NCI-H2227 treated with DMSO at 0.1 percent for 48 hours (cell line): Measurements from ENCODE around the gene GABRG3.

Source experiments
- DNase-seq: peaks from one replicate; lab custom pipeline; 2025; lab: John Stamatoyannopoulos, UW

Gene GABRG3

DNA sequence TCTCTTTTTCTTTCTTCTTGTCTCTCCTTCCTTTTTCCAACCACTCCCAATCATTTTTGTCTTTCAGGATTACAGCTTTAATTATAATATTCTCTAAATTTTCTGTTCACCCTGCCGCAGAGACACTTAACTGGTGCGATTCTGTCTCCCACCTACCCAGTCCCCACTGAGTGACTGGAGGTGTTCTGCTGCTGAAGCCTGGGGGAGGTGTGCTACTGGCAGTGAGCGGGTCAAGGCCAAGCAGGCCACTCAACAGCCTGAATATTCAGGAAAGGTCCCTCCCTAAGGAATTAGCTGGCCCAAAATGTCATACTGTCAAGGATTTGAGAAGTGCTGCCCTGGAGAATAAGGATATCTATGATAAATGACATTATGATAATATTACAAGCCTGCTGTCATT lies 126.5 kb downstream of the GABRG3 start:
- DNase-seq, result no peak

DNA sequence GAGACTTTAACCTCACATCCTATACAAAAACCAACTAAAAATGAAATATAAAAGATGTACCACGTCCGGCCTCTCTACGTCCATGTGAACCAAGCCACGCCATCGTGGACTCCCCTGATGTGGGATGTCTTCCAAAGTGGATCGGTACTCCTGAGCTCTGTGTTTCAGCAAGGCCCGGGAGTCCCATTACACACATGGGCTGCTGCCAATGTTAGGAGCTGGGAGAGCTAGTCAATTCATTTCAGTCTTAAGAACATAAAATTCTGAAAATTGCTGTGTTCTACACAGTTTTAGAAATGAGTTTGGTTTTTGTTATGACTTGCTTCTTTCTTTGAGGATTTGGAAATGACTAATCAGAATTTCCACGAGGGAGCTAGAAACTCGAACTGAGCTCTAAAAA lies 131.0 kb downstream of the GABRG3 start:
- no peak for DNase-seq

DNA sequence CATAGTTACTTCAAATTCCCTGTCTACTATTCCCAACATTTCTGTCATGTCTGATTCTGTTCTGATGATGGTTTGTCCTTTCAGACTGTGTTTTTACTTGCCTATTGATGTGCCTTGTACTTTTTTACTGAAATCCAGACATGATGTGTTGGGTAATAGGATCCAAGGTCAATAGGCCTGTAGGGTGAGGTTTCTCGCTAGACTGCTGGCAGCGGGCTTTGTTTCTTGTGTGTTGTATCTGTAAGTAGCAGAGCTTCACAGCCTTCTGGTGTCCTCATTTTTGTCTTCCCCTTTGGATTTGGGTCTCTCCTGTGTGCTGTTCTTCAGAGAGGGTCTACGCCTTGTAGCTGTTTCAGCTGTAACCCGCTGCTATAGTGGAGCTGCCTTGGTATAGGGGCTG lies 140.3 kb downstream of the GABRG3 start:
- DNase-seq, result no peak

DNA sequence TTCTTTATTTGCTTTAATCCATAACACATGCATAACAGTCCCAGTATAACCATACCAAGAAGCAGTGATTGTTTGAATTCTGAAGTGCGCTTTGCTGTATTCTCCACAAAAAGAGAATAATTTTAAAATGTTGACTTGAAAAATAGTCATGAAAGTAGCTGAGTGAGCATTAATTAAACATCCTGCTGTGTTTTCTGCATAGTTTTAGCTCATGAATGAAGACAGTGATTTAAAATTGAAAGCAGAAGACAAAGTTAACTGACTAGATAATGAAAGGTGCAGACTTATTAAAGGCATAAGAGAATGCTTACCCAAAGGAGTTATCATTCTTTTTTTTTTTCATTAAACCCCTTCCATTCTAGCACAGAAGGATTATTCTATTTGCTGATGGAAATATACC lies 143.5 kb downstream of the GABRG3 start:
- DNase-seq, result no peak

DNA sequence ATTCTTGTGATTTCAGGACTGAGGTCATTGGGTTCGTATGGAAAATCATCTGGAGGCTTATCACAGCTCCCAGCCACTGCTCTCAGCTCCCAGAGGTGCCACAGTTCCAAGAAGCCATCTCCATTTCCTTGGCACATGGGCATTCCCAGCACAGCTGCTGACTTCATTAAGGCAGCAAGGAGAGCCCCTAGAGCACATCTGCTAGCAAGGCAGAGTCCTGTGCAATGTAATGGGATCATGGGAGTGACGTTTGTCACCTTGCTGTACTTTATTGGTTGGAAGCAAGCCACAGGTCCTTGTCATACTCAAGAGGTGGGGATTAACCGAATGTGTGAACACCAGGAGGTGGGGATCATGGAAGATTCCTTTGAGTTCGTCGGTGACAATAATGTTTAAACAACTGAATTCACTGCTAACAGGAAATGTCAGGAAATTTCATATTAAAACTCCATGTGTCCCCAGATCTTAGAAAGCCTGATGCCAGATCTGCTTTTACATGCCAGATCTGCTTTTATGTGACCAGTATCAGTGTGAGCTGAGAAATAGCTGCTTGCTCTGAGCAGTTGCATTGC lies 148.8 kb downstream of the GABRG3 start:
- DNase-seq, result no peak

DNA sequence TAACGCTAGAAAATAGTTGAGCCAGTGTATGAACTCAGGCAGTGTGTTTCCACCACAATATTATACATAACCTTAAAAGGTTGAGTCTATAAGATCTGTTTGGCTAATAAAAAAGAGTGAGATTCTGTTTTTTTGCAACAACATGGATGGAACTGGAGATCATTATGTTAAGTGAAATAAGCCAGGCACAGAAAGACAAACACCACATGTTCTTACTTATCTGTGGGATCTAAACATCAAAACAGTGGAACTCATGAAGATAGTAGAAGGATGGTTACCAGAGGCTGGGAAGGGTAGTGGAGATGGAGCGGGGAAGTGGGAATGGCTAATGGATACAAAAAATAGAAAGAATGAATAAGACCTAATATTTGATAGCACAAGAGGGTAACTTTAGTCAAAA lies 150.7 kb downstream of the GABRG3 start:
- DNase-seq, result no peak

- DNase-seq, result no peak
Observed at GRCh38 chr15:27123291-27123690, 152.3 kb downstream of the GABRG3 start.

GRCh38 chr15:27123808-27124207 lies 152.8 kb downstream of the GABRG3 start:
- no peak for DNase-seq

GRCh38 chr15:27124287-27124871 lies 153.4 kb downstream of the GABRG3 start:
- no peak for DNase-seq

DNA sequence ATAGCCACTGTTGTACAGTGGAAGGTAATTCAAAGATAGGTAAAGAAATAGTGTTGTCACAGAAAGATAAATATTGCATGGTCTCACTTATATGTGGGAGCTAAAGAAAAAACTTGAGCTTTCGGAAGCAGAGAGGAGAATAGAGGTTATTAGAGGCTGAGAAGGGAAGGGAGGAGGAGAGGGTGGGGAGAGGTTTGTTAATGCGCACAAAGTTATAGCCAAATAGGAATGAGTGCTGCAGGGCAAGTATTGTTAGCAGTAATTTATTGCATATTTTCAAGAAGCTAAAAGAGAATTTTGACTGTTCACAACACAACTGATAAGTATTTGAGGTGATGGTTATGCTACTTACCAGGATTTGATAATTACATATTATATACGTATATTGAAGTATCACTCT lies 154.2 kb downstream of the GABRG3 start:
- DNase-seq, result no peak

DNA sequence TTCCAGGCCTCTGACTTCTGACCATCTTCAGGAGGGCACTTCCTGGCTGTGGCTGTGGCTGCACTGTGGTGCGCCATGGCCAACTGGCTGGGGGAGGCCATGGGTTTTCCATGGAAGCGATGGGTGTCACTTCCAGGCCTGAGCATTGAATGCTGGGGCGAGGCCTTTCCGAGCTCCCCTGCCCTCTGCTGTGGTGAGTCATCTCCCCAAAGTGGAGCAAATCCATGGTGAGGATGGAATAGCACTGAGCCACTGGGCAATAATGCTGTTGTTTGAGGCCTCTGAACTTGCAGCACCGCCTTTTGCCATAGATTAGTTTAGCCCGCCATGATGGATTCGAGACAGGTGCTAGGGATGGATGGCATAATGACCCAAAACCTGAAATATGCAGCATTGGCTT lies 155.5 kb downstream of the GABRG3 start:
- DNase-seq, result no peak

GRCh38 chr15:27127815-27128570 lies 157.0 kb downstream of the GABRG3 start:
- DNase-seq, result no peak

DNA sequence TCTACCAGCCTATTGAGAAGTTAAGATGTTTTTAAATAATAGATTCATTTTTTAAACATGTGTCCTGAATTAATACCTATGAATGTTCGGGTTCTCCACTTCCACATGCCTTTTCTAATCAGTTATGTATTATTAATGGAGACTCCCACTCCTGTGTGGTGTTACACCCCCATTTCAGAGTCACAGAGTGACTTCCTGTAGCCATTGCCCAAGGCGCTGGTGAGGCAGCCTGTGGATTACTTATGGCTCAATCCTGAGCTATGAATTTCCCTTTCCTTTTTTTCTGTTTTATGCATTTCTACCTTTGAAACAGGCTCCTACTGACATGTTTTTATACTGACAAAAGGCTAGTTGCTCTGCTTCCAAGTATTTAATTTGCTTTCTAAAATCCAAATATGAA lies 162.3 kb downstream of the GABRG3 start:
- DNase-seq, result no peak

DNA sequence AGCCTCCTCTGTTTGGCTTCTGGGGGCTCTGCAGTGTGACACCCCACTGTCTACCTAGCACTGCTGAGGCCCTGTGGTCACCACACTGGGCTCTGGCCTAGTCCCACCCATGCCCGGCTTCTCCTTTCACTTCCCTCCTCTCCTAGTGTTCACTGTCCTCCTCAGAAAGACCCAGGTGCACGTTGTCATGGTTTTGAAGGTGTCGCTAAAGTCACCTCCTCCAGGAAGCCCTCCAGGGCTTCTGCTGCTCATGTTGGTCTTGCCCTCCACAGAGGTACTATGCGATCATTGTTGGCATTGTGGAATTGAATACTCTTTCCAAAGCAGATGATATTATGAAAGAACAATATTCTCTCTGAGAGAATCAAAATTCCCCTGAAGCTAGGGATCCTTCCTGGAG lies 163.5 kb downstream of the GABRG3 start:
- no peak for DNase-seq

- no peak for DNase-seq
Observed at GRCh38 chr15:27135151-27135550, 164.2 kb downstream of the GABRG3 start.

GRCh38 chr15:27137127-27137526 lies 166.1 kb downstream of the GABRG3 start:
- DNase-seq, result no peak

- no peak for DNase-seq
Observed at GRCh38 chr15:27165590-27165989, 194.6 kb downstream of the GABRG3 start.

DNA sequence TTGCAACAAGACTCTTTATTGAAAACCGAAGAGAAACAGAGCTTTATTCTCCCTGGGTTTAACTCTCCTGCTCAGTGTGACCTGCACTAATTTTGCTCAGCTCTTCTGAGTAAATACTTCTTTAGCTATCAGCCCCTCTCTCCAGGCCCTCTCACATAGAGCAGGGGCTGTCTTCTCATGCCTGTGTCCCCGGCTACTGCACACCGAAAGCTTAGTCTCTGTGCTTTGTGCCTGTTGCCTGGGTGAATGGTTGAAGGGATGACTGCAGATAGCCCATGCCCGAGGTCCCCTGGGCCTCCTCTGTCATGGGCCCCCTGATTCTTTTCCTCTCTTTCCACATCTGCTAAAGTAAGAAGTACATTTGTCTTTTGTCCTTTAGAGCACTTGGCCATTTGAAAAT lies 195.9 kb downstream of the GABRG3 start:
- no peak for DNase-seq

DNA sequence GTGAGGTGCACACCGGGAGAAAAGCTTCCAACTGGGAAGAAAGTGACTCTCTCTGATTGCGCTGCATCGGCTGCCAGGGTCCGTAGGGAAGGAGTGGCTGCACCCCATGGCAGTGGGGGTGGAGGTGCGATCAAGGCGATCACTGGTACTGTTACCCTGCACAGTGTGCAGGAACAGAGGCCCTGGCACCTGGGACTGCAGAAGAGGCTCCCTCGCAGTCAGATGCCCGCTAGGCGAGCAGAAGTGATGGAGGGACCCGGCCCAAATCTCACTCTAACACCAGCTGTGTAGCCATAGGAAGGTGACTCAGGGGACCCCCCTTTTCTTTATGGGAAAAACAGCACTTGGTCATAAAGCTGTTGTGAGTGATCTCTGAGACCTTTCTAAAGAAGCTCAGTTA lies 196.8 kb downstream of the GABRG3 start:
- DNase-seq, result no peak

GRCh38 chr15:27170851-27171250 lies 199.9 kb downstream of the GABRG3 start:
- no peak for DNase-seq

DNA sequence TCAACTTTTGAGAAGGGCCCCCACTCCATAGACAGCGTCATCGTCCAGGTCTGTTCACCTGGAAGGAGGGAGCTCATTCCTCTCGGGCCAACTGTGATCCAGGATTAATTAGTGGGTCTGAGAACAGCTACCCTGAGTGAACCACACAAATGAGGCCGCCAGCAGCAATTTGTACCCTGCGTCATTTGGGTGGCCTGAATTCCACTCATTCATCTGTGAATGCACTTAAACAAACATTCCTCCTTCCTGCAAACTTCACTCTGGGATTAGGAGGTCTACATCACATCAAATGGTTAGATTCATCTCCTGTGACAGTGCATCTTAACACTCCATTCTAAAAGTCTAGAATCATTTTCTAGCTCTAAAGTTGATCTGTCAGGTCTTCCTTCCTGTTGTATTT lies 201.8 kb downstream of the GABRG3 start:
- DNase-seq, result no peak

- no peak for DNase-seq
Observed at GRCh38 chr15:27175472-27176153, 204.6 kb downstream of the GABRG3 start.

GRCh38 chr15:27176785-27177406 lies 205.9 kb downstream of the GABRG3 start:
- DNase-seq, result no peak
